OCI-LY3 (cell line): ENCODE data around the gene OR4D11.

Experiments
- H2AFZ ChIP-seq: fragments of 200-600, 300-600 bp; shearing (Covaris generic); 2 replicates; pipeline ENCODE4 v1.6.0; 2014; ENCODE audit warnings: antibody characterized with exemption, low read depth, low read length
- H3K27ac ChIP-seq: fragments of 200-600, 300-600 bp; sonication (generic); 2 replicates; pipeline ENCODE4 v1.5.1; 2014; ENCODE audit warnings: mild to moderate bottlenecking, low read length, moderate library complexity, mixed read lengths
- H3K27me3 ChIP-seq: fragments of 200-600, 300-600 bp; sonication (generic); 2 replicates; pipeline ENCODE4 v1.6.1; 2014; ENCODE audit warnings: low read depth, low read length, mixed read lengths
- H3K36me3 ChIP-seq: fragments of 200-600, 300-600 bp; sonication (generic); replicated peaks from 2 replicates; pipeline ENCODE3; 2014; ENCODE audit warnings: low read depth, low read length, mixed read lengths
- H3K4me1 ChIP-seq: fragments of 300-600, 200-600 bp; sonication (generic); 2 replicates; pipeline ENCODE4 v1.6.1; 2014; ENCODE audit warnings: low read length, mixed read lengths
- H3K4me2 ChIP-seq: fragments of 200-600, 300-600 bp; sonication (generic); 2 replicates; pipeline ENCODE4 v1.6.1; 2014; ENCODE audit warnings: low read length, mixed read lengths
- H3K4me3 ChIP-seq: fragments of 300-600, 200-600 bp; sonication (generic); 2 replicates; pipeline ENCODE4 v1.5.1; 2014; ENCODE audit warnings: antibody characterized with exemption, mild to moderate bottlenecking, low read length, moderate library complexity
- H3K79me2 ChIP-seq: fragments of 300-600, 200-600 bp; shearing (Covaris generic); 2 replicates; pipeline ENCODE4 v1.6.1; 2014; ENCODE audit warnings: mild to moderate bottlenecking, low read length, mixed read lengths
- H3K9ac ChIP-seq: fragments of 300-600, 200-600 bp; shearing (Covaris generic); 2 replicates; pipeline ENCODE4 v1.6.0; 2014; ENCODE audit warnings: mild to moderate bottlenecking, low read length, moderate library complexity
- H3K9me3 ChIP-seq: fragments of 200-600, 300-600 bp; shearing (Covaris generic); 2 replicates; pipeline ENCODE4 v1.6.1; 2014; ENCODE audit warnings: low read length, mixed read lengths; ENCODE audit not compliant: insufficient read depth
- H4K20me1 ChIP-seq: fragments of 200-600, 300-600 bp; sonication (generic); 2 replicates; pipeline ENCODE4 v1.6.1; 2016; ENCODE audit warnings: low read length, mixed read lengths; ENCODE audit not compliant: insufficient read depth
- EZH2phosphoT487 ChIP-seq: fragments of 200-600 bp; shearing (Covaris generic); IDR thresholded peaks from 2 replicates; pipeline ENCODE4 v1.6.1; 2018; ENCODE audit warnings: antibody characterized with exemption, mixed run types, low read depth
- TF ChIP-seq, protein P1 (sequence below): fragments of 200-600, 300-600 bp; sonication (generic); IDR thresholded peaks from 2 replicates; pipeline ENCODE4 v1.5.1; 2014; ENCODE audit warnings: antibody characterized with exemption, low read length, low read depth

Gene OR4D11

DNA sequence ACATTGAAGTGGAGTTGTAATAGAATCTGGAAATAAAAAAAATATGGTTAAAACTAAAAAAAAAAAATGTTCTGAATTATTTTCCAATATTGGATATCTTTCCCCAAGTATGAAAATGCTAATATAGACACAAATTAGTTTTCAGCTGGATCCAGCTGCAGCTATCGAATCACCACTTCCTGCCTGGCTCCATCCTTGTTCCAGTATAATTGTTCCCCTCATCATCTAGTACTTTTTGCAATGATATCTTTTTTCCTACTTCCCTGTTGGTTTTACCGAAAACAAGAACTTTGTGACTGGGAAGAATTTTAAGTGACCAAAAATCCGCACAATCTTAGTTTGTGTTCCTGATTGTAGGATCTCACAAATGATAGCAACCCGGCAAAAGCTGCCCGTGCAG lies 17.4 kb downstream of the OR4D11 start:
- Histone ChIP-seq H3K9me3 (no peaks in the 10 kb centered on the region), H3K36me3 (no peaks in the 10 kb centered on the region), H3K79me2 (no peaks in the 10 kb centered on the region), H3K27me3 (peaks cover 7% of the 10 kb centered on the region; the same call in 1 of the 2 replicates), H3K9ac (no peak overlapping the region), H3K27ac (no peak overlapping the region), H4K20me1 (no peaks in the 10 kb centered on the region), H3K4me1 (no peaks in the 10 kb centered on the region), H3K4me2 (no peak overlapping the region), H3K4me3 (no peak overlapping the region), H2AFZ (no peak overlapping the region)
- TF ChIP-seq, protein P1, sequence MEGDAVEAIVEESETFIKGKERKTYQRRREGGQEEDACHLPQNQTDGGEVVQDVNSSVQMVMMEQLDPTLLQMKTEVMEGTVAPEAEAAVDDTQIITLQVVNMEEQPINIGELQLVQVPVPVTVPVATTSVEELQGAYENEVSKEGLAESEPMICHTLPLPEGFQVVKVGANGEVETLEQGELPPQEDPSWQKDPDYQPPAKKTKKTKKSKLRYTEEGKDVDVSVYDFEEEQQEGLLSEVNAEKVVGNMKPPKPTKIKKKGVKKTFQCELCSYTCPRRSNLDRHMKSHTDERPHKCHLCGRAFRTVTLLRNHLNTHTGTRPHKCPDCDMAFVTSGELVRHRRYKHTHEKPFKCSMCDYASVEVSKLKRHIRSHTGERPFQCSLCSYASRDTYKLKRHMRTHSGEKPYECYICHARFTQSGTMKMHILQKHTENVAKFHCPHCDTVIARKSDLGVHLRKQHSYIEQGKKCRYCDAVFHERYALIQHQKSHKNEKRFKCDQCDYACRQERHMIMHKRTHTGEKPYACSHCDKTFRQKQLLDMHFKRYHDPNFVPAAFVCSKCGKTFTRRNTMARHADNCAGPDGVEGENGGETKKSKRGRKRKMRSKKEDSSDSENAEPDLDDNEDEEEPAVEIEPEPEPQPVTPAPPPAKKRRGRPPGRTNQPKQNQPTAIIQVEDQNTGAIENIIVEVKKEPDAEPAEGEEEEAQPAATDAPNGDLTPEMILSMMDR, result no peak
- no peak for TF ChIP-seq EZH2phosphoT487

DNA sequence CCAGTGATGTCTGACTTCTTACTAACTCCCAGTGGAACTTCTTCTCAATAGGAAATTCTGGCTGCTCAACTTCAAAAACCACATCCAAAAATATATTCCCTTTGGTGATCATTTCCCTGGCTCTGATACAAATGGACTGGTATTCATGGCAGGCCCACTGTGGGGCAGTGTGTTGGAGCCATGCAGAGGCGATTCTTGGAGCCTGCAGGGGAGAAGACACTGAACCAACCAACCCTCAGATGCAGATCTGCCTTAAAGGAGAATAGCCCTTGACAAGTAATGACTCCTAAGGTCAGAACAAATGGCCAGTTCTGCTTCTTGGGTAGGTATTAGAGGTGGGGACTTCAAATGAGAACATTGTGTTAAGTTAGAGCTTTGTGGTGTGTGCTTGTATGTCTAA lies 20.2 kb downstream of the OR4D11 start:
- H4K20me1 ChIP-seq, result no peaks in the 10 kb centered on the region
- no peaks in the 10 kb centered on the region for H3K36me3 ChIP-seq
- no peak overlapping the region for H2AFZ ChIP-seq
- H3K4me2 ChIP-seq, result no peak overlapping the region
- no peaks in the 10 kb centered on the region for H3K79me2 ChIP-seq
- no peaks in the 10 kb centered on the region for H3K4me1 ChIP-seq
- no peak overlapping the region for H3K9ac ChIP-seq
- H3K9me3 ChIP-seq, result no peaks in the 10 kb centered on the region
- H3K4me3 ChIP-seq, result no peak overlapping the region
- no peak overlapping the region for H3K27ac ChIP-seq
- H3K27me3 ChIP-seq, result peaks cover 7% of the 10 kb centered on the region; the same call in 1 of the 2 replicates
- TF ChIP-seq, protein P1, result no peak; the same call in 1 of the 2 replicates
- TF ChIP-seq EZH2phosphoT487, result no peak

DNA sequence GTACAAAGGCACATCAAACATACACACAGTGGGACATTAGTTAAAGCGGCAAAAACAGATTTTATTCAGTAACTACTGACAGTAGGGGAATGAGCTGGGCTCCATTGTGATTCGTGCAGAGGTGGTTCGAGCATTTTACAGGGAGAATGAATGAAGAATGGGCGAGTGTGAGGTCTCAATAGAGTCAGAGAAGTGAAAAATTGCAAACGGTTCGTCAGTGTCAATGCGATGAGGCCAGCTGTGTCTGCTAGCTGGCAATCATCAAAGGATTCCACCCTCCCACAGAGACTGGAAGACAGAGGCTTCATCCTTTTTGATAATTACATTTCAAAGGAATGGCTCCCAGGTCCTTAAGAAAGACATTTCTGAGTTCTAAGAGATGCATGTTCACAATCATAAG lies 25.3 kb downstream of the OR4D11 start:
- Histone ChIP-seq H3K27me3 (no peaks in the 10 kb centered on the region; the same call in 1 of the 2 replicates), H3K4me2 (no peak overlapping the region), H3K4me1 (no peaks in the 10 kb centered on the region), H2AFZ (no peak overlapping the region), H3K36me3 (no peaks in the 10 kb centered on the region), H3K27ac (no peak overlapping the region), H3K9me3 (no peaks in the 10 kb centered on the region), H3K79me2 (no peaks in the 10 kb centered on the region), H3K4me3 (no peak overlapping the region), H3K9ac (no peak overlapping the region), H4K20me1 (no peaks in the 10 kb centered on the region)
- TF ChIP-seq, protein P1, result no peak
- no peak for TF ChIP-seq EZH2phosphoT487

DNA sequence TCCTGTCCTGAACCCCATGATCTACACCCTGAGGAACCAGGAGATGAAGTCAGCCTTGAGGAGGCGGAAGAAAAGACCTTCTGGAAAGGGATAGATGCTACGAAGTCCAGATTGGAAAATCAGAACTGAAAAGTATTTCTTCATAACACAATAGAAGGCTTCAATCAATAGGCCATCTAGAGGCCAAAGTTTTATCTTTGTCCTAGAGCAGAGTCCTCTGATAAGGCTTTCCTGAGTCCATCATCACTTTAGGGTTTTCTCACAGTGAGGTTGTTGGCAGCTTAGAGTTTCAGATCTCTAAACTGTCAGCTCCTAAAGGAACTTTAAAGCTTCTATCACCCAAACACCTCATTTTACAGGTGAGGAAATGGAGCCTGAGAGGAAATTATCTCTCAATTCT lies 29.2 kb downstream of the OR4D11 start:
- TF ChIP-seq EZH2phosphoT487, result no peak
- TF ChIP-seq, protein P1, result no peak; the same call in 1 of the 2 replicates
- H3K4me3 ChIP-seq, result no peak overlapping the region
- H3K79me2 ChIP-seq, result no peaks in the 10 kb centered on the region
- no peaks in the 10 kb centered on the region for H3K27me3 ChIP-seq
- no peaks in the 10 kb centered on the region for H3K36me3 ChIP-seq
- no peak overlapping the region for H3K9ac ChIP-seq
- H3K9me3 ChIP-seq, result no peaks in the 10 kb centered on the region
- H3K27ac ChIP-seq, result no peak overlapping the region
- H3K4me2 ChIP-seq, result no peak overlapping the region
- H4K20me1 ChIP-seq, result no peaks in the 10 kb centered on the region
- 0 out of 2 replicates have a peak overlapping the region, but pooled peaks have one; percentile 39 for H2AFZ ChIP-seq
- H3K4me1 ChIP-seq, result peaks cover under 1% of the 10 kb centered on the region
